ENCODE measurements around the gene TENT5A. TPM values are rescaled to one million over a fixed set of nuclear protein-coding genes. Genes with fewer than 3 reads are reported as not detected.
"Not testable (repeated sequence)": the region's sequence is repeated elsewhere in the genome, so short reads cannot be mapped to it uniquely, and the experiment has no call there.

Gene TENT5A
- polyA plus RNA-seq, 5 donors = 6.6 to 13.6 (median 8.0) TPM

GRCh38 chr6:81751388-81752083 lies 945 bp downstream of the TENT5A start:
- DNase-seq = peak; percentile 32 to 47

DNA sequence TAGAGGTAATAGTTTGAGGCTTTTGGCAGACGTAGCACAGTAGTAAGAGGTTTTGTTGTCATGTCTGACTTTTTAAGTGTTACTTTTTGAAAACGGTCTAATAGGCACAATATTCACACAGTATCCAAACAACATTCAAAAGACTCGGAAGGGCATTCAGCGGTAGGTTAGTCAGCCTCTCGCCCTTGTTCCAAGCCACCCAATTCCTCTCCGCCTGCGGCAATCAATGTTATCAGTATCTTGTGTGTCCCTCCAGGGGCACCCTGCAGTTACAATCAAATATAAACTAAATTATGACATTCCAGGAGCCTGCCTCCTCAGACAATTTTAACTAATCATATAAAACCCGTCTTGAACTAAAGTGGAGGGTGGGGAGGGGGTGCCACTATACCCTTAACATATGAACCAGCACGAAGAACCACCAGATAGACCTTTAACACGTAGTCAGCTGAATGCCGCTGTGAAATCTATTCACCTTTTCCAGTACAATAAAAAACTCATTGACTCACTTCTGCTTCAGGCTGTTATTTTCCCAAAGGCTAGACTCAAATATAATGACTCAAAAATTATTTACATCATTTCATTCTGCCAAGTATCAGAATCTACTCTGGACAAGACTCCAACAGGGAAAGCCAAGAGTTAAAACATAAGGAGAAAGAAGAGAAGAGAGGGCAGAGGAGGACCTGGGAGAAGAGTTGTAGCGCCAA lies 1.6 kb downstream of the TENT5A start:
- no peak for DNase-seq

GRCh38 chr6:81750200-81750599 lies 2.3 kb downstream of the TENT5A start:
- DNase-seq = no peak

DNA sequence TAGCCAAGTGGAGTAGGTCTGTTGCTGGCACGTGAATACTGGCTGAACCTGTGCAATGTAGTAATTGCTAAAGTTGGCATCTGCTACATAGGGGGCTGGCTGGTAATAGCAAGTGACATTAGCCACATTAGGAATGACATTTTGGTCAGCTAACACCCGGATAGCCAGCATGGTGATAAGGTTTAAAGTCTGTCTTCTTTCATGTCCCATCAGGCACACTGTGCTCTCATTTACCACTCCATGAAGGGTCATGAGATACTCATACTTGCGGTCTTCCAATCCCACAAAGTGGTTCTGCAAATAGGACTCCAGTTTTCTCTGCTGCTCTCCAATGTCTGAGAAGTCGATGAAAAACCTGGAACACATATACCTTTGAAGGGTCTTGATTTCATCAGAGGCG lies 2.8 kb downstream of the TENT5A start:
- no peak for DNase-seq

DNA sequence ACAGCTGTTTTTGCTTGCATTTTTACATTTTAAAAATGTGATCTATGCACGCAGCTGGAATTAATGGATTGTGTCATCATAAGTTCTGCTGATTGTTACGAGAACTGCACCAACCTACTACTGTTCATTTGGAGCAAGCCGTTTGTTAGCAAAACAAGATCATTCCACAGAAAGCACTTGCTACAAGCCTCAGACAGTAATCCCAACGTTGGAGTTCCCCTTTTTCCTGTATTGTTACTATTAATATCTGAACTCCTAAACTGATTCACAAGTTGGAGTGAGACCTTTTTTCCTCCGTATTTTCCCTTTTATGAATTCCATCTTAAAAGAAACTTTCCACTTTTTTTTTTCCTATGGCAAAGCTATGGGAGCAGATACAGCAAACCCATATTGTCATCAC lies 3.5 kb downstream of the TENT5A start:
- no peak for DNase-seq

- DNase-seq = no peak
Observed at GRCh38 chr6:81747327-81747726, 5.2 kb downstream of the TENT5A start.

GRCh38 chr6:81744131-81744530 lies 8.3 kb downstream of the TENT5A start:
- no peak for DNase-seq

DNA sequence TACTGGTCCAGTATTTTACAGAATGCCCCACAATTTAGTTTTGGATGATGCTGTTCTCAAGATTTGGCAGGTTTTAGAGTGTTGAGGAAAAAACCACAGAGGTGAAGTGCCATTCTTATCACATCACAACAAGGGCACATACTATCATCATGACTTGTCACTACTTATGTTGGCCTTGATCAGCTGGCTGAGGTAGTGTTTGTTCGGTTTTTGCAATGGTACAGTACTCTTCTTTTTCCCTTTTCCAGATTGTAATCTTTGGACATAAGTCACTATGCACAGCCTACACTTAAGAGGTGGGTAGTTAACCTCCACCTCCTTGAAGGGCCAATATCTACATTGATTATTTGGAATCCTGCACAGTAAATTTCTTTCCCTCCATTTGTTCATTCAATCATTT lies 8.8 kb downstream of the TENT5A start:
- no peak for DNase-seq

- no peak for DNase-seq
Observed at GRCh38 chr6:81741689-81742088, 10.8 kb downstream of the TENT5A start.

GRCh38 chr6:81740591-81740990 lies 11.9 kb downstream of the TENT5A start:
- not testable (repeated sequence) for DNase-seq

- DNase-seq = no peak
Observed at GRCh38 chr6:81739230-81740195, 13.0 kb downstream of the TENT5A start.

DNA sequence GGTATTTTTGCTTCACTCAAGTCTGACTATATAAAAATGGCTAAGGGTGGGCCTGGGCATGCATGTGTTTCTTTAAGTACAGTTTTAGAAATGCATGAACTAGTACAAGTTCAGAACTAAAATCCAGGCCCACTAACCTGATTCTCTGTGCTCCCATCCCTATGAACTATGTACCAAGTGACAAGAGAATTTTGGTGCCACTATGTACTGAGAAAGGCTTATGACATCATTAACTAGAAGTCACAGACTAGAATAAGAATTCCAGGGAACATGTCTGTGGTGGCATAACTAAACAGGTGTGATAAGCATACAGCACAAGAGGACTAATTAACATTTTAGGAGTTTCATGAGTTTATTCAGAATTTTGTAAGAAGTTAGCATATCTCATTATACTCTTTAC lies 16.1 kb downstream of the TENT5A start:
- DNase-seq = no peak

GRCh38 chr6:81735756-81736380 lies 16.6 kb downstream of the TENT5A start:
- DNase-seq = no peak

- DNase-seq = no peak
Observed at GRCh38 chr6:81734500-81735150, 17.9 kb downstream of the TENT5A start.

- DNase-seq = no peak
Observed at GRCh38 chr6:81734081-81734480, 18.4 kb downstream of the TENT5A start.

- no peak for DNase-seq
Observed at GRCh38 chr6:81731814-81732213, 20.7 kb downstream of the TENT5A start.

- DNase-seq = no peak
Observed at GRCh38 chr6:81727876-81728517, 24.5 kb downstream of the TENT5A start.

DNA sequence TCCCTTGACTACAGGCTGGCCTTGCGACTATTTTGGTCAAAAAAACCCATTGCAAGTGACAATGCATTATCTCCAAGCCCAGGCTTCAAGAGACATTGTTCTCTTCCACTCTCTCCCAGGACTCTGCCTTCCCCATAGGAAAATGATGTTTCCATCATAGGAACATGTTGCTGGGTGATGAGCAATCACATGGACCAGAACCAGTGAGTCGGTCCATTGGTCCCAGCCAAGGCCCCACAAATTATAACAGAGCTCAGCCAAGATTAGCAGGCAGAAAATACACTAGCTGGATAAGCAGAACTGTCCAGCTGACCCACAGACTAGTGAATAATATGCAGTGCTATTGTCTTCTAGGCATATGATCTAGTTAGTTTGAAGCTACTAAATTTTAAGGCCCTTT lies 27.4 kb downstream of the TENT5A start:
- no peak for DNase-seq

GRCh38 chr6:81722506-81723223 lies 29.8 kb downstream of the TENT5A start:
- DNase-seq = no peak

- DNase-seq = no peak
Observed at GRCh38 chr6:81720427-81720826, 32.1 kb downstream of the TENT5A start.

Data from right lung (tissue), 5 donors.